ENCODE data around the gene MSI2.
A peak's percentile ranks its signal among the peaks of the same experiment; 100 is the strongest.
"Not testable (repeated sequence)": the region's sequence is repeated elsewhere in the genome, so short reads cannot be mapped to it uniquely, and the experiment has no call there.

The MSI2 gene

DNA sequence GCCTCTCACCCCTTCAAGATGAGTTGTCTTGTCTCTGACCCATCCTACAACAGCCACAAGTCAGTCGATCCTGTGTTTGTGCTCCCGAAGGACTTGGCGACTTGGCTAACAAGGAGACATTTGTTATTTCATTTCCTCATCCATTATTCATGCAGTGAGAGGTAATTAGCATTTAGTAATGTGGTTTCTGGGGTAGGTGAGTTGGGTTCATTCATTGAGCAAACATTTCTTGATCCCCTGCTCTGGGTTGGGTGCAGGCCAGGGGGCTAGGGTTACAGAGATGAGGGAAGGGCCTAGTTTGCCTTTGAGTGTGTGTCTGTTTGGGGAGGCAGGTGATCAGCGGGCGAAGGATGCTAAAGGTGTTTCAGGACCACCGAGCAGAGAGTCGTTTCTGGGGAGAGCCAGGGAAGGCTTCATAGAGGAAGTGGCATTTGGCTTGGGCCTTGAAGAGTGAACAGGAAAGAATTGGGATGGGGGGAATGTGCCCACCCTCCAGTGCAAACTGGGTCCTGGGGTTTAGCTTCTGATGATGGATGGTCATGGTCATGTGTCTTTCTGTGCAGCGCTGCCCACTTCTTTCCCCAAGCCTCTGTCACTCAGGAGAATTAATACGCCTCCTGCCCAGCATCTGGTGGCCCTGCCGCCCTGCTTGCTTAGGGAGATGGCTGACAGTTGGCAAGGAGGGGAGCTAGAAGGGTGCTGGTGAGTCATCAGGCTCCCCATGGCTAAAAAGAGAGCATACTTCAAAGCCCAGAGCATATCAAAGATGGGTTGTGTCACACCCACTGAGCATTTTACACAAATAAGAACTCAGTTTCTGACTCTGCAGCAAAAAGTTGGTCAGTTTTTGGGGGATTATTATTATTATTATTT is 38.5 kb downstream of the MSI2 start:
- DNase-seq, result peak; percentile 5

- no peak for DNase-seq
These were observed 39.3 kb downstream of the MSI2 start for GRCh38 chr17:57295526-57296023.

GRCh38 chr17:57296231-57296630 is 39.9 kb downstream of the MSI2 start:
- DNase-seq, result no peak

- DNase-seq, result no peak
These were observed 42.9 kb downstream of the MSI2 start for GRCh38 chr17:57299176-57299575.

GRCh38 chr17:57300592-57300991 is 44.3 kb downstream of the MSI2 start:
- DNase-seq, result not testable (repeated sequence)

GRCh38 chr17:57302690-57303465 is 46.6 kb downstream of the MSI2 start:
- no peak for DNase-seq

DNA sequence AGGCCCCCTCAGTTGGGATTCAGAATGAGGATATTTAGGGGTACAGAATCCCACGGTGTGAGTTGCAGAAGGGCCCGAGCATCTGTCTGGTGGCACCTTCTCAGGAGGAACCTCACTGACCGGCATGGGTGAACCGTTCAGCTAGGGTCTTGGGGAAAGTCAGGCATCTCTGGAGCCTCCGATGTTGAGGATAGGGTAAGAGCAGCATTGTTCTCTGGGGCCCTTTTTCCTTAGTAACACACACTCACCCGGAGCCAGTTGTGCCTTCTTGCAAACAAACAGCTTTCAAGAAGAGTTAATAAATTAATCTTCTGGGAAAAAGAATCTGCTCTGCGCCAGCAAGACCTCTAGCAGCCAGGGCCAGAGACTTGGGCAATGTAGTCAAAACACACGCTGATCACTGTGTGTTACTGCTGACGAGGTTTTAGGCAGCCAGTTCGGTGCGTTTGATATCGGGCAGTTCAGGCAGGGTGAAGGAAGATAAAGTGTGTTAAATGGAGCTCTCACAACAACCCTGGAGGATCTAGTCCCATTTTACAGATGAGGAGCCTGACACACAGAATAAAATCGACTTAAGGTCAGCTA is 48.9 kb downstream of the MSI2 start:
- DNase-seq, result no peak

DNA sequence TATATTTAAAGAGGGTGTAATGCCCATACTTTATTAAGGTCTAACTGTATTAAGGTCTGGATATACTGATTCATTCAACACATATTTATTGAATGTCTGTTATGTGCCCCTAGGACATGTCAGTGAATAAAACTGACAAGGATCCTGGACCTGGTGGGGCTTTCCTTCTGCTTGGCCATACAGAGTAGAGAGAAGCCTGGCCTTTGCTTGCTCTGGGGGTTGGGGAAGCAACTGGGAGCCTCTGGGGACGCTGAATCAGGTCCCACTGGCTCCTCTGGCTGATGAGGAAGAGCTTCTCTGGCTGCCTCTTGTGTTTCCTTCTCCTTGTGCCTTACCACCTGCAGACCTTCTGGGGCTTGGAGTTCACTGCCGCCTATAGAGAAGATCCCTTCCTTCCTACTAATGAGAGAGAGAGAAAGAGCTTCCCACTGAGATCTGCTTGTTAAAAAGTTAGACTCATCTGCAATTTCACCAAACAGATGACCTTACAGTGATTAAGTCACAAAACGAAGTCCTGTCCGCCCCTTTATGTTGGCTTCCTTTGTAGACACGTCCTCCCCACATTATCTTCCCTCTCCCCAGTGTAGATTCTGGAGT is 49.7 kb downstream of the MSI2 start:
- no peak for DNase-seq

- no peak for DNase-seq
These were observed 52.3 kb downstream of the MSI2 start for GRCh38 chr17:57308543-57309186.

DNA sequence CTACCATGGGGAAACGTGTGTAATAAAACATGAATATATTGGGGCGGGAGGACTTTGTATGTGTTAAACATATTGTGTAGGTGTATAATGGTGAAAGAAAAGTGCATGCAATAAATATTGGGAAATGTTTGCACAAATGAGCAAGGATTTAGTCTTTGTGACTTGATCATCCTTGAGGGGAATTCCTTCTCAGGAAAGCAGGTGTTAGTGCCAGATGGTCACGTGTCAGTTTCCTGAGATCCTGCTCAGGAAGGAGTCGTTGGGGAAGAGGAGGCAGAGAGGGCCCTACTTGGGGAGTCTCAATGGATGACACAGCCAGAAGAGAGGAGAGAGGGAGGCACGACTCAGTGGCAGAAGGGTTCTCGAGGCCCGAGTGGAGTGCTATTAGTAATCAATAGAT is 53.2 kb downstream of the MSI2 start:
- no peak for DNase-seq

- DNase-seq, result no peak
These were observed 55.2 kb downstream of the MSI2 start for GRCh38 chr17:57311281-57312216.

- DNase-seq, result no peak
These were observed 55.9 kb downstream of the MSI2 start for GRCh38 chr17:57312242-57312641.

DNA sequence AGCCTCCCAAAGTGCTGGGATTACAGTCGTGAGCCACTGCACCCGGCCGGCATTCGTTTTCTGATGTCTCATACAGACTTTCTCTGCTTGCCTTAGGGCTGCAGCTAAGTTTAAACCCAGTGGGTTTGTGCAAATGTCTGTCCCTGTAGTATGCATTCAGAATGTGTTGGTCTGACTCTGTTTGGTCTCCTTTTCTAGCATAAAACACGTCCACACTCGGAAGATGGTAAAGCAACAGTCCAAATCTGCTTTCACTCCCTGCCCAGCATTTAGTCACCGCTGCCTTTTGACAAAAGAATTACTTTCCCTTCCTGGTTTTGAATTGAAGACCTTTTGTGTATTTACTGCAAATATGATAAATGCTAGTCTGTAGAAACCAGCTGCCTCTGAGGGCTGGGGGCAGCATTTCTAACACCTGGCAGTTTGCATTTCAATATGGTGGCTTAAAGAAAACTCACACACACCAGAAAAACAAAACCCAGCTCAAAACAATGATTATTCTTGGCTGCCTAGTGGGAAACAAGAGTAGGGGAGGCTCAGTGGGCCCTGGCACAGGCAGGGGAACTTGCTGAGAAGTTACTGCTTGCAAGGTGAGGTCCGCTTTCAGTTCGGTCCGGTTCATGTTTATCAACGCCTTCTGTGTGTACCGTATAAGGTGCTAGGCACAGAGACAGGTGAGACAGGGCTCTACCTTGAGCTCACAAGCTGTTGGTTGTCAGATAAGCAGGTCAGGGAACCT is 56.9 kb downstream of the MSI2 start:
- DNase-seq, result no peak

DNA sequence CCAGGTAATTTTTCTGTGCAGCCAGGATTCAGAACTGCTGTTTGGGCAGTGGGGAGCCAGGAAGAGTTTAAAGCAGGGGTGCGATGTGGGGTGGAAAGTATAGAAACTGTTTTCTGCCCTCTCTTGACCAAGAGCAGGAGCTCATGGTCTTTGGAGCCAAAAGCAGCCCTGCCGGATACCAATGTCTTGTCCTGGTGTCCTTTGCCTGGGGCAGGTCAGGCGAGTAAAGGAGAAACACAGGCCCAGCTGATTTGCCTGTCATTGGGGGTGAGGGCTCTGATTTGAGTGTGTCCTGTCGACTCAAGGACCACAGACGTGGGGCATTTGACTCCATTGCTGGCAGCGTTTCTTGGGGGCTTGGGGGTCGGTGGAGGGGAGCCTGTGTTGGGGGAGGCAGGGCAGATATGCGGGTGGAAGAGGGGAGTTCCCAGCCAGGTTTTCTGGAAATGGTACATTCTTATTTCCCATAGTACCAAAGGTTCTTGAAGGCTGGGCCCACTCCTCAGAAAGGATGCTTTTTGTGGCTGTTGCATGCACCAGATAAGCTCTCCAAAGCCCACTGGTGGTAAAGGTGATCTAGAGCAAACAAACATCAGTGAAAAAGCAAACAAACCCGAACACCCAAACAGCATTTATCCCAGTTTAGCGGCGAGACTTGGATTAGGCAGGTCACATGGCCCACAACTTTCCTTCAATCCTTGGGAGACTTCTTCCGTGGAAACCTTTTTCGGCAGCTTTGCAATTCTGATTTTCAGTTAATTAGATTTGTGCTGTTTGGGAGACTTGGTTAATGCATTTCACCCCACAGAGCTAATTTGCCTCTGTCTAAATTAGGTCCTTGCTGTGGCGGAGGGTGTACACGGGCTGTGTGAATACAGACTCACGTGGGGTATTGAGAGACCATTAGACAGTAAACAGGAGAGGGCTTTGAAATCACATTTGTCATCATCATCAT is 59.0 kb downstream of the MSI2 start:
- no peak for DNase-seq

DNA sequence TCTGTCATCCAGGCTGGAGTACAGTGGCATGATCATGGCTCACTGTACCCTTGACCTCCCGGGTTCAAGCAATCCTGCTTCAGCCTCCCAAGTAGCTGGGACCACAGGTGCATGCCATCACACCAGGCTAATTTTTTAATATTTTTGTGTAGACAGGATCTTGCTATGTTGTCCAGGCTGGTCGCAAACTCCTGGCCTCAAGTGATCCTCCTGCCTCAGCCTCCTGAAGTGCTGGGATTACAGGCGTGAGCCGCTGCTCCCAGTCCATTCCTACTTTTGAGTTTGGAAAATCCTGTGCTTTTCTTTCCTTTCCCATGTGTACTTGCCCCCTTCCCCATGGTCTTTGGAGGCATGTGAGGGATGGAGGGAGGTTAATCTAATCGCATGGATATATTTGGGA is 60.0 kb downstream of the MSI2 start:
- DNase-seq, result no peak

GRCh38 chr17:57317079-57317478 is 60.8 kb downstream of the MSI2 start:
- no peak for DNase-seq

DNA sequence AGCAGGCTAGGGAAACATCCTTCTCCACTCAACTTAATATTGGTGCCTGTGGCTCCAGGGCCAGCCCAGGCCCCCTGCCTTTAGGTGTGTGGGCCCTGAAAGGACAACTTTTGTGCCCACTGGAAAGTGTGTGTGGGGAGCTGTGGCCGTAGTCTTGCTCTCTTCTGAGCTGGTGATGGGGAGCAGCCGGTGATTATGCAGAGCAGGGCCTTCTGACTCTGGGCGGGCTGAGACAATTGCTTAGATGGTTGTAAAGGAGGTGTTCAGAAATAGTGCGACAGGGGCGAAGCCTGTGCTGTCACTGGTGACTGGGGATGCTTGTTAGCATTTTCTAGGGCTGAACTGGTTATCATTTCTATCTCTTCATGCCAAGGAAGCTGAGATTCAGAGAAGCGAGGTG is 62.6 kb downstream of the MSI2 start:
- no peak for DNase-seq

DNA sequence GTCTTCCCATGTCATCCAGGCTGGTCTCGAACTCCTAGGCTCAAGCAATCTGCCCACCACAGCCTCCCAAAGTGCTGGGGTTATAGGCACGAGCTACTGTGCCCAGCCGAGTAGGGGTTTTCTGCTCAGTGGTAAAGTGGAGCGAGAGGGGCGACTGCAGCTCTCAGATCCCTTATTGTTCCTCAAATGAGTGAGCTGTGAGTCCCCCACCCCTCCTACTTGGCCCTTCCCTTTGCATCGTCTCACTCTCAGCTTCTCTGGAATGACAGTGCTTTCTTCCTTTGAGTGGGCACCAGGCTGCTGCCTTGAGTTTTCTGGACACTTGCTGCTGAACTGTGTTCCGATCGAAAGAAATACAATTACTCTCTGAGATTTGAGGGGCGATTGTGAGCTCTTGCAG is 63.5 kb downstream of the MSI2 start:
- DNase-seq, result no peak

GRCh38 chr17:57323391-57323790 is 67.1 kb downstream of the MSI2 start:
- no peak for DNase-seq

- no peak for DNase-seq
These were observed 67.7 kb downstream of the MSI2 start for GRCh38 chr17:57324060-57324459.
